HG03135 (cell line): Measurements from ENCODE around the gene ZNF268.

Source experiments
- ATAC-seq: cut with Tn5 transposase; IDR thresholded peaks from one replicate; pipeline ENCODE4 v1.9.1; 2021; ENCODE audit warnings: mild to moderate bottlenecking, moderate library complexity; ENCODE audit not compliant: unreplicated experiment

The ZNF268 gene

GRCh38 chr12:133181238-133181959, at the start of gene ZNF268:
ZNF268 (plus strand) TSS chr12:133181495; CDS start chr12:133181998, 503 bp downstream.
- peak; percentile 91 for ATAC-seq

- ATAC-seq: no peak
Measured at GRCh38 chr12:133135747-133136146, 45.5 kb upstream of the ZNF268 start.

GRCh38 chr12:133145981-133146380, 35.3 kb upstream of the ZNF268 start:
- no peak for ATAC-seq

- ATAC-seq: no peak
Measured at GRCh38 chr12:133156125-133156690, 25.1 kb upstream of the ZNF268 start.

GRCh38 chr12:133165776-133166175, 15.5 kb upstream of the ZNF268 start:
- no peak for ATAC-seq

- no peak for ATAC-seq
Measured at GRCh38 chr12:133172491-133172890, 8.8 kb upstream of the ZNF268 start.

GRCh38 chr12:133174901-133175300, 6.4 kb upstream of the ZNF268 start:
- no peak for ATAC-seq

- ATAC-seq: no peak
Measured at GRCh38 chr12:133180669-133181068, 626 bp upstream of the ZNF268 start.

GRCh38 chr12:133190176-133190575, 8.9 kb downstream of the ZNF268 start:
- ATAC-seq: no peak

- ATAC-seq: no peak
Measured at GRCh38 chr12:133192847-133193246, 11.6 kb downstream of the ZNF268 start.

GRCh38 chr12:133201888-133202287, 20.6 kb downstream of the ZNF268 start:
- no peak for ATAC-seq

GRCh38 chr12:133202493-133203343, 21.4 kb downstream of the ZNF268 start:
- ATAC-seq: no peak

GRCh38 chr12:133203344-133204263, 22.3 kb downstream of the ZNF268 start:
- no peak for ATAC-seq

GRCh38 chr12:133204264-133204603, 22.9 kb downstream of the ZNF268 start:
- no peak for ATAC-seq

- ATAC-seq: no peak
Measured at GRCh38 chr12:133206390-133206789, 25.1 kb downstream of the ZNF268 start.

GRCh38 chr12:133215724-133216123, 34.4 kb downstream of the ZNF268 start:
- no peak for ATAC-seq

- no peak for ATAC-seq
Measured at GRCh38 chr12:133217219-133217618, 35.9 kb downstream of the ZNF268 start.

GRCh38 chr12:133220521-133220920, 39.2 kb downstream of the ZNF268 start:
- ATAC-seq: no peak

GRCh38 chr12:133221241-133221640, 39.9 kb downstream of the ZNF268 start:
- ATAC-seq: no peak

- ATAC-seq: no peak
Measured at GRCh38 chr12:133222211-133222610, 40.9 kb downstream of the ZNF268 start.

- ATAC-seq: no peak
Measured at GRCh38 chr12:133225527-133225926, 44.2 kb downstream of the ZNF268 start.
